ENCODE measurements around the gene CDH1. TPM values are rescaled to one million over a fixed set of nuclear protein-coding genes. Genes with fewer than 3 reads are reported as not detected.
A peak's percentile ranks its signal among the peaks of the same experiment; 100 is the strongest.
"Not testable (repeated sequence)": the region's sequence is repeated elsewhere in the genome, so short reads cannot be mapped to it uniquely, and the experiment has no call there.

Gene CDH1
- total and polyA plus RNA-seq, 12 donors, result 0.01 to 0.82 (median 0.34) TPM; not detected in 7

GRCh38 chr16:68785715-68786114 is 48.6 kb downstream of the CDH1 start:
- DNase-seq, result no peak
- 88 to 97% methylated on average over 3 of the region's 3 CpGs for WGBS, 2 donors
- TF ChIP-seq CTCF (IDR thresholded peaks at IDR 0.05), result no peak
- H3K36me3 ChIP-seq, result no peaks in the 10 kb centered on the region
- ATAC-seq, result no peak
- H3K9me3 ChIP-seq, result peaks cover 0 to 7% (median 0%) of the 10 kb centered on the region in 11 donors
- intact Hi-C loops (cut with DNase I), result no loop called here
- H3K27ac ChIP-seq, result no peak overlapping the region
- peaks cover 0 to 11% (median 0%) of the 10 kb centered on the region in 9 donors for H3K4me1 ChIP-seq
- no peak overlapping the region for H3K4me3 ChIP-seq
- peaks cover 0 to 19% (median 3%) of the 10 kb centered on the region in 7 donors for H3K27me3 ChIP-seq

GRCh38 chr16:68786685-68787418 is 49.8 kb downstream of the CDH1 start:
- no peak overlapping the region for H3K4me3 ChIP-seq
- peaks cover 0 to 13% (median 3%) of the 10 kb centered on the region in 7 donors for H3K27me3 ChIP-seq
- H3K27ac ChIP-seq, result no peak overlapping the region
- peaks cover 0 to 7% (median 0%) of the 10 kb centered on the region in 11 donors for H3K9me3 ChIP-seq
- H3K36me3 ChIP-seq, result no peaks in the 10 kb centered on the region
- WGBS, 2 donors, result 55 to 59% methylated on average over 7 of the region's 7 CpGs
- peaks cover 0 to 11% (median 0%) of the 10 kb centered on the region in 9 donors for H3K4me1 ChIP-seq
- TF ChIP-seq CTCF (IDR thresholded peaks at IDR 0.05), result no peak
- intact Hi-C loops (cut with DNase I), result no loop called here
- DNase-seq, result no peak
- peak in 2 of 8 donors; percentile 53 to 67 for ATAC-seq

- intact Hi-C loops (cut with DNase I); H3K27ac ChIP-seq; DNase-seq; H3K4me3 ChIP-seq; H3K9me3 ChIP-seq; ATAC-seq; H3K36me3 ChIP-seq: not testable (repeated sequence)
- WGBS, 2 donors, result 88 to 92% methylated on average over 1 of the region's 1 CpG
- Histone ChIP-seq H3K4me1 (peaks cover 0 to 11% (median 0%) of the 10 kb centered on the region in 9 donors), H3K27me3 (peaks cover 0 to 13% (median 3%) of the 10 kb centered on the region in 7 donors)
Observed at GRCh38 chr16:68787419-68787807, 50.3 kb downstream of the CDH1 start.

GRCh38 chr16:68790130-68790761 is 53.2 kb downstream of the CDH1 start:
- TF ChIP-seq CTCF (IDR thresholded peaks at IDR 0.05), result no peak
- Histone ChIP-seq H3K27ac (no peak overlapping the region), H3K9me3 (peaks cover 0 to 1% (median 0%) of the 10 kb centered on the region in 11 donors), H3K4me3 (no peak overlapping the region), H3K27me3 (peaks cover 0 to 13% (median 3%) of the 10 kb centered on the region in 7 donors), H3K4me1 (peaks cover 0 to 11% (median 0%) of the 10 kb centered on the region in 9 donors), H3K36me3 (no peaks in the 10 kb centered on the region)
- intact Hi-C loops (cut with DNase I), result no loop called here
- 66 to 77% methylated on average over 9 of the region's 9 CpGs for WGBS, 2 donors
- DNase-seq, result no peak
- no peak for ATAC-seq

Measured in heart right ventricle (tissue), 16 donors.